OCI-LY7 (cell line): Measurements from ENCODE around the gene RASA2. TPM values are rescaled to one million over a fixed set of nuclear protein-coding genes. Genes with fewer than 3 reads are reported as not detected.
"Not testable (repeated sequence)": the region's sequence is repeated elsewhere in the genome, so short reads cannot be mapped to it uniquely, and the experiment has no call there.

Source experiments
- BruUV-seq: library from RNA; stranded (reverse); fragments of 400-500 nt; replicated peaks from 2 replicates; lab custom pipeline; 2021; lab: Mats Ljungman, UMichigan
- CTCF ChIA-PET: fragments of 300-600 bp; sonication (Branson Sonifier 250); formaldehyde crosslinking; loops from one replicate; lab custom pipeline; 2022; ENCODE audit warnings: antibody characterized with exemption; ENCODE audit not compliant: unreplicated experiment; lab: Charles Lee
- POLR2A ChIA-PET: fragments of 300-600 bp; sonication (Branson Sonifier 250); formaldehyde crosslinking; loops from one replicate; lab custom pipeline; 2022; ENCODE audit warnings: antibody characterized with exemption; lab: Charles Lee
- DNase-seq: peaks from one replicate; pipeline ENCODE4 v3.0.0-alpha.2; 2015; ENCODE audit warnings: low spot score
- H2AFZ ChIP-seq: fragments of 200-600 bp; sonication (generic), shearing (Covaris generic); 2 replicates; pipeline ENCODE4 v1.6.1; 2014; ENCODE audit warnings: mild to moderate bottlenecking, antibody characterized with exemption, low read length, moderate library complexity
- H3K27ac ChIP-seq: fragments of 200-600 bp; sonication (generic); 2 replicates; pipeline ENCODE4 v1.5.1; 2014; ENCODE audit warnings: mixed run types, low read depth, mild to moderate bottlenecking, moderate library complexity, low read length, inconsistent platforms; ENCODE audit not compliant: poor library complexity, severe bottlenecking
- H3K36me3 ChIP-seq: fragments of 200-600 bp; sonication (generic); 2 replicates; pipeline ENCODE4 v1.6.1; 2014; ENCODE audit warnings: mild to moderate bottlenecking, antibody characterized with exemption, low read length, moderate library complexity, mixed read lengths; ENCODE audit not compliant: insufficient read depth
- H3K4me1 ChIP-seq: fragments of 200-600 bp; sonication (generic); 2 replicates; pipeline ENCODE4 v1.5.1; 2014; ENCODE audit warnings: mild to moderate bottlenecking, low read length; ENCODE audit not compliant: insufficient read depth, poor library complexity, severe bottlenecking
- H3K4me2 ChIP-seq: fragments of 200-600 bp; sonication (generic); 2 replicates; pipeline ENCODE4 v1.6.1; 2014; ENCODE audit warnings: mild to moderate bottlenecking, low read length
- H3K4me3 ChIP-seq: fragments of 200-600 bp; sonication (generic); 2 replicates; pipeline ENCODE4 v1.5.1; 2014; ENCODE audit warnings: mild to moderate bottlenecking, low read depth, low read length; ENCODE audit not compliant: poor library complexity, severe bottlenecking
- H3K79me2 ChIP-seq: fragments of 200-600 bp; sonication (generic); 2 replicates; pipeline ENCODE4 v1.6.1; 2016; ENCODE audit warnings: low read depth, mild to moderate bottlenecking, low read length, moderate library complexity, mixed read lengths; ENCODE audit not compliant: insufficient read depth
- H3K9me2 ChIP-seq: fragments of 200-600 bp; sonication (generic); 2 replicates; pipeline ENCODE4 v1.6.1; 2016; ENCODE audit warnings: mild to moderate bottlenecking, low read length, mixed read lengths; ENCODE audit not compliant: insufficient read depth
- H3K9me3 ChIP-seq: fragments of 200-600 bp; sonication (generic); 2 replicates; pipeline ENCODE4 v1.6.1; 2014; ENCODE audit warnings: mild to moderate bottlenecking, mixed run types, low read length, mixed read lengths
- H4K20me1 ChIP-seq: fragments of 200-600 bp; sonication (generic); 2 replicates; pipeline ENCODE4 v1.6.1; 2014; ENCODE audit warnings: mild to moderate bottlenecking, antibody characterized with exemption, low read length, moderate library complexity, mixed read lengths; ENCODE audit not compliant: insufficient read depth
- EZH2phosphoT487 ChIP-seq: fragments of 200-600 bp; sonication (generic); IDR thresholded peaks from 2 replicates; pipeline ENCODE4 v1.6.1; 2018; ENCODE audit warnings: low read depth, borderline replicate concordance, mild to moderate bottlenecking, mixed run types, antibody characterized with exemption, low read length, moderate library complexity, mixed read lengths
- intact Hi-C: fragments of 100-400 bp; cut with micrococcal nuclease; formaldehyde crosslinking; loops from one replicate; pipeline ENCODE4 v1.10.0; 2022; ENCODE audit not compliant: unreplicated experiment
- total RNA-seq, 2 experiments: library from RNA; depleted of rRNA in 1 of 2; stranded (reverse); fragments of >200 nt in 1 of 2; shearing (Covaris generic) in 1 of 2; gene quantifications; 2 replicates each; pipeline ENCODE4 v1.2.3, GENCODE V29; 2014 to 2022
- TF ChIP-seq, protein P1 (sequence below): fragments of 200-600 bp; sonication (generic); conservative IDR thresholded peaks from 2 replicates; pipeline ENCODE4 v1.5.1; 2014; ENCODE audit warnings: mild to moderate bottlenecking, antibody characterized with exemption, low read length, moderate library complexity, mixed read lengths

Gene RASA2
- total RNA-seq, 2 experiments from 2014 or later = 11.0 to 21.7 TPM

DNA sequence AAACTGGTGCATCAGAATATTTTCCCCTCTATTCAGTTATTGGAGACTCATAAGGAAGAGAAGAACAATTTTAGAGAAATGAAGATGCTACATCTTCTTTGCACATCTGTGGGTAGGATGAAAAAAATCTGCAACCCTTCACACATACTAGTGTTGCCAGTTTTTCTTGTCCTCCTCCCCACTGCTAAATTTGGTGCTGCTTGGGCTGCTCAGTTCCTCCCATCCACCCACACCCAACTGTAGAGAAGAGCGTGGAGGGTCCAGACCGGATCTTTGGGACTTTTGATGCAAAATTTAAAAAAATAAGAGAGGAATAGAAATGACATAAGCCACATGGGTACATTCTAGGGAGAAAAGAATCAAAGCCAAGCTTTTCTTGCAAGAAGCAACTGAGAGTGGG lies 8.7 kb upstream of the RASA2 start:
- no peaks in the 10 kb centered on the region for H4K20me1 ChIP-seq
- CTCF ChIA-PET = no interaction called here
- no TSS peak for BruUV-seq
- no peak for TF ChIP-seq EZH2phosphoT487
- TF ChIP-seq, protein P1, sequence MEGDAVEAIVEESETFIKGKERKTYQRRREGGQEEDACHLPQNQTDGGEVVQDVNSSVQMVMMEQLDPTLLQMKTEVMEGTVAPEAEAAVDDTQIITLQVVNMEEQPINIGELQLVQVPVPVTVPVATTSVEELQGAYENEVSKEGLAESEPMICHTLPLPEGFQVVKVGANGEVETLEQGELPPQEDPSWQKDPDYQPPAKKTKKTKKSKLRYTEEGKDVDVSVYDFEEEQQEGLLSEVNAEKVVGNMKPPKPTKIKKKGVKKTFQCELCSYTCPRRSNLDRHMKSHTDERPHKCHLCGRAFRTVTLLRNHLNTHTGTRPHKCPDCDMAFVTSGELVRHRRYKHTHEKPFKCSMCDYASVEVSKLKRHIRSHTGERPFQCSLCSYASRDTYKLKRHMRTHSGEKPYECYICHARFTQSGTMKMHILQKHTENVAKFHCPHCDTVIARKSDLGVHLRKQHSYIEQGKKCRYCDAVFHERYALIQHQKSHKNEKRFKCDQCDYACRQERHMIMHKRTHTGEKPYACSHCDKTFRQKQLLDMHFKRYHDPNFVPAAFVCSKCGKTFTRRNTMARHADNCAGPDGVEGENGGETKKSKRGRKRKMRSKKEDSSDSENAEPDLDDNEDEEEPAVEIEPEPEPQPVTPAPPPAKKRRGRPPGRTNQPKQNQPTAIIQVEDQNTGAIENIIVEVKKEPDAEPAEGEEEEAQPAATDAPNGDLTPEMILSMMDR = no peak
- DNase-seq = no peak
- POLR2A ChIA-PET = interaction anchor here (0.7 kb wide), 1 partner anchor 37 kb away, joined by 3 read pairs; no protein-coding TSS in a partner anchor
- no peak overlapping the region for H2AFZ ChIP-seq
- H3K36me3 ChIP-seq = no peaks in the 10 kb centered on the region
- H3K4me2 ChIP-seq = no peak overlapping the region
- intact Hi-C loops = no loop called here
- no peaks in the 10 kb centered on the region for H3K4me1 ChIP-seq
- no peaks in the 10 kb centered on the region for H3K9me2 ChIP-seq
- no peak overlapping the region for H3K27ac ChIP-seq
- no peak overlapping the region for H3K4me3 ChIP-seq
- no peaks in the 10 kb centered on the region for H3K79me2 ChIP-seq
- no peaks in the 10 kb centered on the region for H3K9me3 ChIP-seq

DNA sequence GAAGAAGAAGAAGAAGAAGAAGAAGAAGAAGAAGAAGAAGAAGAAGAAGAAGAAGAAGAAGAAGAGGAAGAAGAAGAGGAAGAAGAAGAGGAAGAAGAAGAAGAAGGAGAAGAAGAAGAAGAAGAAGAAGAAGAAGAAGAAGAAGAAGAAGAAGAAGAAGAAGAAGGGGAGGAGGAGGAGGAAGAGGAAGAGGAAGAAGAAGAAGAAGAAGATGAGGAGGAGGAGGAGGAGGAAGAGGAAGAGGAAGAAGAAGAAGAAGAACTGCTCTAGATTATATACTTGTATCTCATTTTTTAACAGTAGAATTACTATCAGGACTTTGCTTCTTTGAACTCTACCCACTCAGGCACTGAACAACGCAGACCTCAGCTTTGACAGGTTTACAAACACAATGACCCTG lies 8.0 kb upstream of the RASA2 start:
- intact Hi-C loops, CTCF ChIA-PET, POLR2A ChIA-PET: not testable (repeated sequence)

DNA sequence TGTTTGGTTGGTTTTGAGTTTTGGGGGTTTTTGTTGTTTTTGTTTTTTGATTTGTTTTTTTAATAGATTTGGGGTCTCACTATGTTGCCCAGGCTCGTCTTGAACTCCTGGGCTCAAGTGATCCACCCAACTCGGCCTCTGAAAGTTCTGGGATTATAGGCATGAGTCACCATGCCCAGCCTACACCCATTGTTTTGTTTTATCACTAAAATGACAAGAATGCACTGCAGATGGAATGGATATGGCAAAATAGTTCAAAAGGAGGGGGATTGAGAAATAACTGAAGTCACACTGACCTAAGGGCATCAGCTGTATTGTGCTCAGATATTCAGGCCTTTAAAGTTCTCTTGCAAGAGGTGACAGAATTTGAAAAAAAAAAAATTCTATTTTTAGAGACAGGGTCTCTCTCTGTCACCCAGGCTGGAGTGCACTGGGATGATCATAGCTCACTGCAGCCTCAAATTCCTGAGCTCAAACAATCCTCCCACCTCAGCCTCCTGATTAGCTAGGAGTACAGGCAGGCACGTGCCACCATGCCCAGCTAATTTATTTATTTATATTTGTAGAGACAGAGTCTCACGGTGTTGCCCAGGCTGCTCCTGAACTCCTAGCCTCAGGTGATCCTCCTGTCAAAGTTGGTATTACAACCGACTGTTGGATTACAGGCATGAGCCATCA lies 4.4 kb upstream of the RASA2 start:
- POLR2A ChIA-PET = interaction anchor here (0.6 to 1.1 kb wide), 3 partner anchors 8 to 104 kb away, joined by 3 read pairs; no protein-coding TSS in a partner anchor
- peaks cover 15% of the 10 kb centered on the region for H3K4me1 ChIP-seq
- H3K4me3 ChIP-seq = no peak overlapping the region
- H3K9me3 ChIP-seq = no peaks in the 10 kb centered on the region
- no TSS peak for BruUV-seq
- no peaks in the 10 kb centered on the region for H4K20me1 ChIP-seq
- no peak overlapping the region for H2AFZ ChIP-seq
- no peak for TF ChIP-seq EZH2phosphoT487
- TF ChIP-seq, protein P1 = no peak
- H3K36me3 ChIP-seq = no peaks in the 10 kb centered on the region
- no peak overlapping the region for H3K27ac ChIP-seq
- no peak overlapping the region for H3K4me2 ChIP-seq
- DNase-seq = no peak
- no peaks in the 10 kb centered on the region for H3K9me2 ChIP-seq
- CTCF ChIA-PET = no interaction called here
- intact Hi-C loops = loop anchor here (10.0 kb wide), 2 partner anchors 252 to 392 kb away; partner anchors contain the start of genes ATP1B3 and RNF7
- no peaks in the 10 kb centered on the region for H3K79me2 ChIP-seq

More for the DNA sequence above, 8.0 kb upstream of the RASA2 start:
- not testable (repeated sequence) for H3K4me3 ChIP-seq, H3K79me2 ChIP-seq, H4K20me1 ChIP-seq, H3K36me3 ChIP-seq, H3K9me3 ChIP-seq, H3K27ac ChIP-seq, H2AFZ ChIP-seq, H3K9me2 ChIP-seq, BruUV-seq, DNase-seq, H3K4me1 ChIP-seq, H3K4me2 ChIP-seq
